Measurements from ENCODE around the gene SLC2A6.
"Not testable (repeated sequence)": the region's sequence is repeated elsewhere in the genome, so short reads cannot be mapped to it uniquely, and the experiment has no call there.

Gene SLC2A6

DNA sequence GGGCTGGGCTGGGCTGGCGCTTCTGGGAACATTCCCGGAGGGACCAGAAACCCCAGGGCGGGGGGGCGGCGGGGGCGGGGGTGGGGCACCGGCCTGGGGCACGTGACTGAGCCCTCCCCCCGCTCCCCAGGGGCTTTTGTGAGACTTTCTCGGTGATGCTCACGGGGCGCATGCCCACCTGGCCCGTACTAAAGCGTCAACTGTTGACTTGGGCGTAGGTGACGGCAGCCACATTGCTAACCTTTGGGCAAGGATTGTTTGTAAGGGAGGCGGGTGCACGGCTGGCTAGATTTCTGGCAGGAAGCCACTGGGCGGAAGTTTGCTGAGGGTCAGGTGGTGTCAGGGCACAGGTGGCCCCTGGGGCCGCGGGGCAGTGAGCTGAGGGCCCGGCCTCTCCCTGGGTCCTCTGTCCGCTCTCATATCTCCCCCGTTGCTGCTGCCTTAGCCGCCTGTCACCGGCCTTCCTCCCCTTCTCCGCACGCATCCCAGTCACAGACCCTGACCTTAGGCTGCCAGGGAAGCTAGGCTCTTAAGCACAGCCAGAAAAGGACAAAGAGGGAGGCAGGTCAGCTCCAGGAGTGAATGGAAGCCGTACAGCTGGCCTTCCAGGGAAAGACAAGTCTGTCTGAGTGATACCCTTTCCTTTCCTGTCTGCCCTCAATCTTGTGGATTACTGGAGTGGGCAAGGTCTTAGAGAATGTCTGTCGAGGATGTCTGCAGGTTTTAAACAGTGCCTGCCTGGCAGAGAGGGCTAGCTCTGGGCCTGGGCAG is 18.3 kb downstream of the SLC2A6 start:
- DNase-seq (ENCODE audit: low read depth) = no peak

DNA sequence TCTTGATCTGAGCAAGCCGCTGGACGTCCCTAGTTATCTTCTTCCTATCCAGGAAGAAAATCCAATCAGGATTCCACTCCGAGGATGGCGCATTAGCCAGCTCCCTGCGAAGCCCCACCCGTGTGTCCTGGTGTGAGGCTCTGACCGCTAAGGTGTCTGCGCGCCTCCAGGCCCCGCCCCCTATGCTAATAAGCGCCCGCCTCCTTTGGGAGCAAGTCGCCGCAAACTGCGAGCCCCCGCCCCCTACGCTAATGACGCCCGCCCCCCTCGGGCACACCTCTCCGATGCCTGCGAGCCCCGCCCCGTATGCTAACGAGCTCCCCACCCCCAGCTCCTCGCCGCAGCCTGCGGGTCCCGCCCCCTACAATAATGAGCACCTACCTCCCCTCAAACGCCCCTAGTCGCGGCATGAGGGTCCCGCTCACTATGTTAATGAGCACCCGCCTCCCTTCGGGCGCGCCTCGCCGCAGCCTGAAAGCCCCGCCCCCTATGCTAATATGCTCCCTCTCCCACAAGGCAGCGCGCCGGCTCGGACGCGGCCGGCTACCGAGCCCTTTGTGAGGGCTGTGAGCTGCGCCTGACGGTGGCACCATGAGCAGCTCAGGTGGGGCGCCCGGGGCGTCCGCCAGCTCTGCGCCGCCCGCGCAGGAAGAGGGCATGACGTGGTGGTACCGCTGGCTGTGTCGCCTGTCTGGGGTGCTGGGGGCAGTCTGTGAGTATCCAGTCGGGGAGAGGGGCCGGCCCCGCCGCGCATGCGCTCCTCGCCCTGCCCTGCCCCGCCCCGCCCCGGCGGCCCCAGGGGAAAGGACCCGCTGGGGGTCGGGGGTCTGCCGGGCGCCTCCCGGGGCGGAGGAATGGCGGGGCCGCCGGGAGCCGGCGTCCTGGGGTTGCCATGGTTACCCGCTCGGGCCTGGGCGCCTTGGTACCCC is 19.2 kb downstream of the SLC2A6 start, which contains the start of gene CACFD1:
Gene CACFD1 (plus strand): TSS at position 503 of the 929 bp plus-strand sequence. CDS start 89 bp downstream, at position 592.
- DNase-seq (ENCODE audit: low read depth) = peak; percentile 88

DNA sequence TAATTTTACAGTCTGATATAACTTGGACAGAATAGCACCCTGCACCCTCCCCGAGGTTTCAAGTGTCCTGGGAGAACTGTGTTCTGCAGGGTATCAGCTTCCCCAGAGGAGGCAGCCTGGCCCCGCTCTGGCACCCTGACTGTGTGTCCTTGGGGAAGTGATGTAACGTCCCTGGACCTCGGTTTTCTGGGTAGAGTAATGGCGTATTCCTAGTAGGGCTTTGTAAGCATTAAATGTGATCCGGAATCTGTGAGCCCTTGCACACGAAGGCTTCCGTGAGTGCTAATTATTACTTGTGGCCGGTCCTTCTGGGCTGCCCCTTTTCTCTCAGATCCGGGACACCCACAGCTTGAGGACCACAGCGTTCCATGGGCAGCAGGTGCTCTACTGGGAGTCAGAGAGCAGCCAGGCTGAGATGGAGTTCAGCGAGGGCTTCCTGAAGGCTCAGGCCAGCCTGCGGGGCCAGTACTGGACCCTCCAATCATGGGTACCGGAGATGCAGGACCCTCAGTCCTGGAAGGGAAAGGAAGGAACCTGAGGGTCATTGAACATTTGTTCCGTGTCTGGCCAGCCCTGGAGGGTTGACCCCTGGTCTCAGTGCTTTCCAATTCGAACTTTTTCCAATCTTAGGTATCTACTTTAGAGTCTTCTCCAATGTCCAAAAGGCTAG is 20.1 kb downstream of the SLC2A6 start:
- no peak for DNase-seq (ENCODE audit: low read depth)

DNA sequence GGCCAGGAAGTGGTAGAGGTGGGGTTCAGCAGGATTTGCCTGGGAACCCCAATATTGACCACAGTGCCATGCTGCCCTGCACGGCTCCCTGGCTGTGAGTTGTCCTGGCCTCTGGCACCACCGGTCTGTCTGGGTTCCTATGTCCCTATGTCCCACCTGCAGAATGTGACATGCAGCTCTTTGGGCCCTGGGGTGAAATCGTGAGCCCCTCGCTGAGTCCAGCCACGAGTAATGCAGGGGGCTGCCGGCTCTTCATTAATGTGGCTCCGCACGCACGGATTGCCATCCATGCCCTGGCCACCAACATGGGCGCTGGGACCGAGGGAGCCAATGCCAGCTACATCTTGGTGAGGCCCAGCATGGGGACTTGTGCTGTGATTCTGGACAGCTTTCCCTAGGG is 21.2 kb downstream of the SLC2A6 start:
- DNase-seq (ENCODE audit: low read depth) = no peak

DNA sequence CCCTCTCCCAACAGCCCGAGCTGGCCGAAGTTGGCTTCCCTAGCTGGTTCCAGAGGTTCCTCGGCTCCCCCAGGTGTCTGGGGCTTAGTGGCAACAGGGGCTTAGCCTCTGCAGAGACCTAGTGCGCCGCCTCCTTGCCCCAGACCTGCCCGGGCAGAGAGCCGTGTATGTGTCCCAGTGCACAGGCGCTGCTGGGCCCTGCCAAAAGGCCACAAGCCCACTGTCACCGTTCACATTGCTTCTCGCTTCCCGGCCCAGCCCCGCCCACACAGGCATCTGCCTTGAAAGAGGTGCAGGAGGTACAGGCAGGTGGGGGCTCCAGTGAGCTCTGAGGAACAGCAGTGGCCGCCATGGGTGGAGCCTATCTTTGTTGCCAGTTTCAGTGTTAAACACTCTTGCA is 21.7 kb downstream of the SLC2A6 start:
- DNase-seq (ENCODE audit: low read depth) = no peak

DNA sequence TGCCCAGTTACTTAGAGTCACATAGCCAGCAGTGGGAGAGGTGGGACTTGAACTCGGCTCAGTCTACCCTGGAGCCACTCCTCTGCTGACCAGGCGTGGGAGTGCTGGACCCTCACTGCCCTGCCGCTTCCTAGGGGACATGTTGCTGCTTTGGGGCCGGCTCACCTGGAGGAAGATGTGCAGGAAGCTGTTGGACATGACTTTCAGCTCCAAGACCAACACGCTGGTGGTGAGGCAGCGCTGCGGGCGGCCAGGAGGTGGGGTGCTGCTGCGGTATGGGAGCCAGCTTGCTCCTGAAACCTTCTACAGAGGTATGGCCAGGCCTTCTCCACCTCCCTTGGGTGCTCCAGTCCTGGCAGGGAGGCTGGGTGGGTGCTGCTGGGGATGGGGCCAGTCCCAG is 22.5 kb downstream of the SLC2A6 start:
- DNase-seq (ENCODE audit: low read depth) = no peak

DNA sequence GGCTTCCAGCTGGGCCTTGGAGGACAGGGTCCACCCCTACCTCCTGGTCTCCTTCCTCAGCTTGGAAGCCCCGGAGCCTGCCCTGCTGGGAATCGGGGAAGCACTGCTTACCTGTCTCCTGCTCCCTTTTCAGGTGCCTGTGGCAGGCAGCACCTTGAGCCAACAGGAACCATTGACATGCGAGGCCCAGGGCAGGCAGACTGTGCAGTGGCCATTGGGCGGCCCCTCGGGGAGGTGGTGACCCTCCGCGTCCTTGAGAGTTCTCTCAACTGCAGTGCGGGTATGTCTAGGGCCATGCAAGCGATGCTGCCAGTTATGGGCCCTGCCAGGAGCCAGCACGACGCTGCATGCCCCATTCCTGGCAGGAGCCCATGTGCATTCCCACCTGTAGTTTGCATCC is 23.0 kb downstream of the SLC2A6 start:
- no peak for DNase-seq (ENCODE audit: low read depth)

DNA sequence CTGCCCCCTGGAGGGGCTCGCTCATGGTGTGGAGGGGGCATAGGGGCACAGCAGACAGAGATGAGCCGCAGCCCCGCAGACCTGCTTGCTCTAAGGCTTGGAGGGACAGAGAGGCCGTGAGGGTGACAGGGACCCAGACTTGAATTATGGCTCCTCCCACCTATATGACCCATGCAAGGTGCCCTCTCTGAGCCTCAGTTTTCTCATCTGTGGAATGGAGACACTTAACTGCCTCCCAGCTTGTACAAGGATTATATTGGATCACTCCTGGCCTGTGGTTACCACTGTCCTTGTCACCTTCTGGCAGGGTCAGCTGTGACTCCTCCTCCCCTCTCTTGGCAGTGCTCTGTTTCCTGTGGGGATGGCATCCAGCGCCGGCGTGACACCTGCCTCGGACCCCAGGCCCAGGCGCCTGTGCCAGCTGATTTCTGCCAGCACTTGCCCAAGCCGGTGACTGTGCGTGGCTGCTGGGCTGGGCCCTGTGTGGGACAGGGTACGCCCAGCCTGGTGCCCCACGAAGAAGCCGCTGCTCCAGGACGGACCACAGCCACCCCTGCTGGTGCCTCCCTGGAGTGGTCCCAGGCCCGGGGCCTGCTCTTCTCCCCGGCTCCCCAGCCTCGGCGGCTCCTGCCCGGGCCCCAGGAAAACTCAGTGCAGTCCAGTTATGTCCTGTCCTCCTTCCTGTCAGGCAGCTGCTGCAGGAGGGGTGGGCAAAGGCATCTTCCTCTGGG is 23.8 kb downstream of the SLC2A6 start:
- DNase-seq (ENCODE audit: low read depth) = no peak

DNA sequence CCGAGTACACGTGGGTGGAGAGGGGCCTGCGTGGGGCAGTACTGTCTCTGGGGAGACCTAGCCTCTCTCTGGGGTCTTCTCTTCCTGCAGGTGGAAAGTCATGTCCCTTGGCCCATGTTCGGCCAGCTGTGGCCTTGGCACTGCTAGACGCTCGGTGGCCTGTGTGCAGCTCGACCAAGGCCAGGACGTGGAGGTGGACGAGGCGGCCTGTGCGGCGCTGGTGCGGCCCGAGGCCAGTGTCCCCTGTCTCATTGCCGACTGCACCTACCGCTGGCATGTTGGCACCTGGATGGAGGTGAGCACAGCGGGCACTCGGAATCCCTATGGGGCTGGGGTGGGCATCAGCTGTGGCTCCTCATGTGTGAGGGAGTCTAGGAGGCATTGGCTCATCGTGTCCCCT is 24.6 kb downstream of the SLC2A6 start:
- no peak for DNase-seq (ENCODE audit: low read depth)

DNA sequence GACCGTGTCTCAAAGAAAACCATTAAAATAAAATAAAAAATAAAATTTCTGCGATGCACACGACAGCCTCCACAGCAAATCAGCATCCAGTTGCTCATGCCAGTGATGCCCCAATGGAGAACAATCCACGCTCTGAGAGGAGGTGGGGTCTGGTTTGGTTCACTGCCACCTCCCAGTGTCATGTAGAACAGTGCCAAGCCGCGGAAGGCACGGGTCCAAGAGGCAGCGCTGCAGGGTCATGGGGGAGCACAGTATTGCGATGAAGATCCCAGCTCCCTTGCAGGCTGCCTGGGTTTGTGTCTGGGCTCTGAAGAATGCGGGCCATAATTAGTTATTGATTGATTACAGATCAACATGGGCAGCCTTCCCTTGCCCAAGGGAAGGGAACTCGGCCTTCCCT is 25.2 kb downstream of the SLC2A6 start:
- no peak for DNase-seq (ENCODE audit: low read depth)

DNA sequence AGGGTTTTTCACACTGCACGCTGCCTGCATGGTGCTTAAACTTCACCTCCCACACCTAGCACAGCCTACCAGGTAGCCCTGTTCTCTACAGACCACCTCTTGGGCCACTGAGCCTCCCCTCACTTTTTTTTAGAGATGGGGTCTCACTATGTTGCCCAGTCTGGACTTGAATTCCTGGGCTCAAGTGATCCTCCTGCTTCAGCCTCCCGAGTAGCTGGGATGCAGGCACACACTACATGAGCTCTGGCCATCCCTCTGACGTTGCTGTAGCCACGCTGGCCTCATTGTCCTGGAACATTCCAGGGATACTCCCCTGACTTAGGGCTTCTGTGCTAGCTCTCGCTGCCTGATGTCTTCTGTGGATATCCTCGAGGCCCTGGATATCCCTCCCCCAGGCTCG is 26.3 kb downstream of the SLC2A6 start:
- no peak for DNase-seq (ENCODE audit: low read depth)

DNA sequence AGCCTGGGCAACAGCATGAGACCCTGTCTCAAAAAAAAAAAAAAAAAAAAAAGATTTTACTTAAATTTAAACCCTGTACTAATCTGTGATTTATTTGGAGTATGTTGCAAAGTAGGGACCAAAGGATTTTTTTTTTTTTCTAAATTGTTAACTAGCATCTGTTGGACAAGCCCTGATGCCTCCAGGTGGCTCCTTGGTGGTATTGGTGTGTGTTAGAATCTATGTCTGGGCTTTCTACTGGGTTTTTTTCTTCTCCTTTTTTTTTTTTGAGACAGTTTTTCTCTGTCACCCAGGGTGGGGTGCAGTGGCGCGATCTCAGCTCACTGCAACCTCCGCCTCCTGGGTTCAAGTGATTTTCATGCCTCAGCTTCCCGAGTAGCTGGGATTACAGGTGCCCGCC is 27.0 kb downstream of the SLC2A6 start:
- DNase-seq (ENCODE audit: low read depth) = not testable (repeated sequence)

DNA sequence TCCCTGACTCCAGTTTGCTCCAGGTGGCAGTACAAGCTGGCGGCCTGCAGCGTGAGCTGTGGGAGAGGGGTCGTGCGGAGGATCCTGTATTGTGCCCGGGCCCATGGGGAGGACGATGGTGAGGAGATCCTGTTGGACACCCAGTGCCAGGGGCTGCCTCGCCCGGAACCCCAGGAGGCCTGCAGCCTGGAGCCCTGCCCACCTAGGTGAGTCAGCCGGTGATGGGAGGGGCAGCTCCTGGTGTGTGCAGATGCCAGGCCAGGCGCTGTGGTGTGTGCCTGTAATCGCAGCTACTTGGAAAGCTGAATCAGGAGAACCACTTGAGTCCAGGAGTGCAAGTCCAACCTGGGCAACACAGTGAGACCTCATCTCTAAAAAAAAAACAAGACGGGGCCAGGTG is 29.1 kb downstream of the SLC2A6 start:
- no peak for DNase-seq (ENCODE audit: low read depth)

DNA sequence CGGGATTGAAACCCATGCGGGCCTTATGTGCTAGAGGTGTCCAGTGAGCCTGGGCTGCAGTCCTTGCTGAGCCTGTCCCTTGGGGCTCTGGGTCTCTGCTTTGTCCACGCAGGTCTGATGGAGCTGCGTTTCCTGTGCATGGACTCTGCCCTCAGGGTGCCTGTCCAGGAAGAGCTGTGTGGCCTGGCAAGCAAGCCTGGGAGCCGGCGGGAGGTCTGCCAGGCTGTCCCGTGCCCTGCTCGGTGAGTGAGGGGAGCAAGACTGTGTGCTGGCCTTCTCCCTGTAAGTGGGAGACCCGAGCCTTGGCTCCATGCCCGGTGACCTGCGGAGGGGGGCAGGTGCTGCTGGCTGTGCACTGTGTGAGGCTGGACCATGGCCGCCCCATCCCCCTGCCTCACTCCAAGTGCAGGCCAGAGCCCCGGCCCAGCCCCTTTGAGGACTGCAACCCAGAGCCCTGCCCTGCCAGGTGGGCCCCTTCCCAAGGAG is 30.4 kb downstream of the SLC2A6 start:
- DNase-seq (ENCODE audit: low read depth) = no peak

DNA sequence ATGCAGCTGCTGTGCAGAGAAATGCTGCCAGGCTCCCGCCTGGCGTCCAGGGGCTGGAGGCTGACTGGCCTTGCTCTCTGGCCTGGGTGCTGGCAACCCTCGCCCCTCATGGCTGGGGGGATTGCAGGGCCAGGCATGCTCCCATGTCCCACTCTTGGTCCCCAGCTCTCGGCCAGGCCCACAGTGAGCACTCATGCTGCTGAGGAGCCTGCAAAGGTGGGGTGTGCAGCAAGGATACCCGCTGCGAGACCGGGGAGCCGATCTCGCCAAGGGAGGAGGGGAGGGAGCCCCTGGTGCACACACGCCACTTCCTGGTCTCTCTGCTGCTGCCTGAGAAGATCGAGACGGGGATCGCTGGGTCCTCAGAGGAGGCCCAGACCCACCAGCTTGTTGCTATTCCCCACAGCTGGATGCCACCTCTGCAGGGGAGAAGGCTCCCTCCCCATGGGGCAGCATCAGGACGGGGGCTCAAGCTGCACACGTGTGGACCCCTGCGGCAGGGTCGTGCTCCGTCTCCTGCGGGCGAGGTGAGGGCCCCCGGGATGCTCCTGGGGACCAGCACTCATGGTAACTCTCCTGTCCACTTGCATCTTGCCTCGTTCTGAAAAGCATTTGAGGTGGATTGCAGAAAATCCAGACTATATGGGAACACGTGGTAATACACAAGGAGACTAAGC is 33.5 kb downstream of the SLC2A6 start:
- DNase-seq (ENCODE audit: low read depth) = no peak

DNA sequence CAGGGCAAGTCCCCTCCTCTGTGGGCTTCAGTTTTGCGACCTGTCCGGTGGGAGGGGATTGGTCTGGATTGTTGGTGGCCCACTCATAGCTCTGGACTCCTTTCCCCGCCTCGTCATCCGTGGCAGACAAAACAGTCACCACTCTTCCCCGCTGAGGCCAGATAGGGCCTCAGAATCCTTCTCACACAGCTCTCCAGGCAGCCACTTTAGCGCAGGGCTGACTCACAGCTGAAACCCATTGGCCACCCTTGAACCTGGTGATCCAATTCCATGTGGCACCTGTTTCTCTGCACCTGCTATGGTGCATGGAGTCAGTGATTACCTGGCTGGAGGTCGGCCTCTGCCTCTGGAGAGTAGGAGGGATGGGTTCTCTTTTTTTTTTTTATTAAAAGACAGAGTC is 34.9 kb downstream of the SLC2A6 start:
- no peak for DNase-seq (ENCODE audit: low read depth)

DNA sequence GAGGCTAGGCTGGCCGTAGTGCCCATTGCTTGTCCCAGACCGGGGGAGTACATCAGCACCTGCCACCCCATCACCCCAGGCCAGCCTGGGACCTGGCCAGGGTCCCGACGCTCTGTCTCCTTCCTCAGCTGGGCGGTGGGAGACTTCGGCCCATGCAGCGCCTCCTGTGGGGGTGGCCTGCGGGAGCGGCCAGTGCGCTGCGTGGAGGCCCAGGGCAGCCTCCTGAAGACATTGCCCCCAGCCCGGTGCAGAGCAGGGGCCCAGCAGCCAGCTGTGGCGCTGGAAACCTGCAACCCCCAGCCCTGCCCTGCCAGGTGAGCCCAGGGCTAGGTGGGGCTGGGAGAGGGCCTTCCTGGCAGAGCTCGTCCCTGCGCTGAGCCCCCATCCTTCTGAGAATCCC is 35.7 kb downstream of the SLC2A6 start:
- no peak for DNase-seq (ENCODE audit: low read depth)

DNA sequence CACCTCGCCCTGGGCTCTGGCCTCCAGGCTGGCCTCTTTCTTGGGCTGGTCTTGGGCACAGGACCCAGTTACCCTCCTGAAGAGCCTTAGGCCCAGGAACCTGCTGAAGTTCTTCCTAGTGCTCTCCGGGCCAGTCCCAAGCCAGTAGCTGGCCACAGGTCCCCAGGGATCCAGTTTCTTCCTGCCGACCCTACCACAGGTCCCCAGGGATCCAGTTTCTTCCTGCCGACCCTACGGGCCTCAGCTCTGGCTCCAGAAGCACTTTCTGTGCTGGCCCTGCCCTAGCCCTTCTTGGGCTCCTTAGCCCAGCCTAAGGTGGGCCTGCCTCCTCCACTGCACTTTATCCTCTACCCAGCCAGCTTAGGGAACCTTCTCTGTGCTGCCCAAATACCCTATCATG is 37.3 kb downstream of the SLC2A6 start:
- no peak for DNase-seq (ENCODE audit: low read depth)

DNA sequence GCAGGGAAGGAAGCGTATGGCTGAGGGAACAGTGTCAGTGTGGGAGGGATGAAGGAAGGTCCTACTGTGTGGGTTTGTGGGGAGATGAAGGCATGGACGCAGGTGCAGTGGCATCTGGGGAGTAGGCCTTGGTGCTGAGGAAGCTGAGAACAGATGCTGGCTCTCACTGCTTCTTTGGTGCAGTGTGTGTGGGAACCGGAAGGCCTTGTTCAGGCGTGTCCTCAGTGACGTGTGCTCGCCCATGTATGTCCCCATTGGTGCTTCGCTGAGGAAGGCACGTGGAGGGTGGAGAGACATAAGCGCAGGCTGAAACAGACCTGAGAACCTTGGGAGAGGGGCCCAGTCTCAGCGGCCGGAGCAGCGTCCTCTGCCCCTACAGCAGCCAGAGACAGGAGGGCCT is 38.0 kb downstream of the SLC2A6 start:
- DNase-seq (ENCODE audit: low read depth) = no peak

DNA sequence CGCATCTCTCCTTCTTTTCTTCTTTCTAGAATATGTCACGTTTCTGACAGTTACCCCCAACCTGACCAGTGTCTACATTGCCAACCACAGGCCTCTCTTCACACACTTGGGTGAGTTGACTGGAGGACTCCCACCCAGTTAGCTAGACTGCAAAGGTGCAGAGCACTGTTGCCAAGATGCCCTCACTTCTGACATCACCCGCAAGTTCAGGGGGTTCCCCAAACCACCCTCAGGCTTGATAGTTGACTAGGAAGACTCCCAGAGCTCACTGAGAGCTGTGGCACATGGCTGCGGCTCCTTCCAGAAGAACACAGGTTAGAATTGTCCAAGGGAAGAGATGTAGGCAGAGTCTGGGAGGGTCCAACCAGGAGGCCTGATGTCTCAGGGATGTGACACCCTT is 39.6 kb downstream of the SLC2A6 start:
- no peak for DNase-seq (ENCODE audit: low read depth)

Measured in activated T-cell treated with anti-CD3 and anti-CD28 coated beads for 1 hour (primary cell).